ENCODE results near the gene PDK2. TPM values are rescaled to one million over a fixed set of nuclear protein-coding genes. Genes with fewer than 3 reads are reported as not detected.

Gene PDK2
- total and polyA plus RNA-seq, 2 of the 4 experiments (the other 2 are of a cell fraction), result 26.7 to 104 TPM

GRCh38 chr17:50155115-50155819 is 60.1 kb downstream of the PDK2 start:
- intact Hi-C loops (cut with micrococcal nuclease), result no loop called here
- Histone ChIP-seq H4K91ac (ENCODE audit: insufficient read depth, low read depth, low read length) (no peak overlapping the region), H3K4me3 (ENCODE audit: insufficient read depth, low read depth, low read length) (no peak overlapping the region), H3K79me1 (ENCODE audit: low read depth in 1 of 2, low read length in 2 of 2) (peaks cover 0 to 23% of the 10 kb centered on the region in 2 experiments; a peak in 2 of 4 replicates), H2BK20ac (ENCODE audit: low read depth, low read length) (no peak overlapping the region), H3K9me3 (ENCODE audit: control insufficient read depth, insufficient read depth, low read length) (no peaks in the 10 kb centered on the region), H2AFZ (replicated peaks; ENCODE audit: low read length, poor library complexity) (peak overlapping the region; percentile 58), H3K36me3 (ENCODE audit: control insufficient read depth, insufficient read depth, low read length) (no peaks in the 10 kb centered on the region), H4K8ac (ENCODE audit: low read depth in 2 of 2, low read length in 2 of 2) (peak overlapping the region in 1 of 2 experiments; percentile 31; a peak in 2 of 4 replicates), H4K20me1 (ENCODE audit: insufficient read depth, low read length) (no peaks in the 10 kb centered on the region), H3K4me2 (ENCODE audit: low read depth, low read length) (peak overlapping the region; percentile 35), H3K9me1 (ENCODE audit: insufficient read depth, low read length) (peaks cover 4% of the 10 kb centered on the region; the same call in 1 of the 2 replicates), H4K5ac (ENCODE audit: low read depth, low read length) (peak overlapping the region; percentile 26), H2BK15ac (ENCODE audit: low read depth, low read length) (no peak overlapping the region), H3K27me3 (ENCODE audit: control insufficient read depth, insufficient read depth, low read length) (no peaks in the 10 kb centered on the region), H3K14ac (replicated peaks; ENCODE audit: low read depth, low read length) (0 out of 2 replicates have a peak overlapping the region, but pooled peaks have one; percentile 16), H3K27ac (ENCODE audit: insufficient read depth, low read length) (peak overlapping the region; percentile 70; the same call in 1 of the 2 replicates), H2AK5ac (ENCODE audit: low read depth, low read length) (no peak overlapping the region), H3K9ac (ENCODE audit: low read depth, low read length) (0 out of 2 replicates have a peak overlapping the region, but pooled peaks have one; percentile 41), H3K4me1 (ENCODE audit: control insufficient read depth, insufficient read depth, low read length) (peaks cover 9% of the 10 kb centered on the region), H3K56ac (ENCODE audit: extremely low read depth, insufficient read depth, low read length) (no peak overlapping the region), H3K23ac (ENCODE audit: low read depth, low read length) (no peak overlapping the region), H2BK120ac (ENCODE audit: low read depth, low read length) (no peak overlapping the region), H2AK9ac (replicated peaks; ENCODE audit: low read depth, low read length, poor library complexity) (no peak overlapping the region), H3K4ac (ENCODE audit: low read depth, low read length) (peak overlapping the region; percentile 3; the same call in 1 of the 2 replicates), H2BK5ac (ENCODE audit: low read depth, low read length, poor library complexity, severe bottlenecking) (no peak overlapping the region), H3K18ac (ENCODE audit: low read depth, low read length) (peak overlapping the region; percentile 14; the same call in 1 of the 2 replicates)
- in situ Hi-C loops (cut with MboI; ENCODE audit: low sequenced_read_pairs), result no loop called here
- 38% methylated on average over 1 of the region's 8 CpGs; no CpG with 5 or more reads in 1 of the 2 experiments for WGBS, 2 experiments (ENCODE audit: extremely low coverage in 2 of 2, insufficient read length in 1 of 2)
- BruUV-seq (replicated peaks), result no TSS peak
- DNase-seq (peak; percentile 63), ATAC-seq (ENCODE audit: low read depth) (peak; percentile 38)
- dilution Hi-C loops (cut with HindIII; ENCODE audit: low sequenced_read_pairs, unreplicated experiment), result no loop called here
- POLR2A ChIA-PET (ENCODE audit: unreplicated experiment), result no interaction called here
- TF ChIP-seq POLR2A (IDR thresholded peaks at IDR 0.05; ENCODE audit: low read depth, low read length), result no peak
- no peak for TF ChIP-seq BHLHE40 (IDR thresholded peaks at IDR 0.05; ENCODE audit: low read depth, low read length)
- TF ChIP-seq ELK1 (IDR thresholded peaks at IDR 0.05; ENCODE audit: borderline replicate concordance, low read depth, low read length), result no peak
- peak; percentile 38; the same call in 1 of the 2 replicates for TF ChIP-seq MAZ (IDR thresholded peaks at IDR 0.05; ENCODE audit: borderline replicate concordance, low read depth, low read length)
- no peak for TF ChIP-seq MXI1 (IDR thresholded peaks at IDR 0.05; ENCODE audit: borderline replicate concordance, low read depth, low read length)
- TF ChIP-seq NFE2L2 (IDR thresholded peaks at IDR 0.05; ENCODE audit: low read depth, low read length), result no peak
- TF ChIP-seq RAD21 (IDR thresholded peaks at IDR 0.05; ENCODE audit: low read length), result no peak
- TF ChIP-seq RCOR1 (IDR thresholded peaks at IDR 0.05; ENCODE audit: insufficient replicate concordance, low read length), result no peak
- no peak for TF ChIP-seq MAFK (IDR thresholded peaks at IDR 0.05; ENCODE audit: low read depth, low read length)
- TF ChIP-seq CEBPB (IDR thresholded peaks at IDR 0.05; ENCODE audit: low read depth, low read length), result peak; percentile 80
- TF ChIP-seq RFX5 (IDR thresholded peaks at IDR 0.05; ENCODE audit: low read depth, low read length), result no peak
- no peak for TF ChIP-seq CHD1 (IDR thresholded peaks at IDR 0.05; ENCODE audit: low read depth, low read length)
- TF ChIP-seq FOS (IDR thresholded peaks at IDR 0.05; ENCODE audit: low read depth, low read length), result no peak
- no peak for TF ChIP-seq SMC3 (IDR thresholded peaks at IDR 0.05; ENCODE audit: low read depth, low read length)
- CTCF ChIA-PET, result no interaction called here
